HG02642 (cell line): Measurements from ENCODE around the gene SPANXN1.
"Not testable (repeated sequence)": the region's sequence is repeated elsewhere in the genome, so short reads cannot be mapped to it uniquely, and the experiment has no call there.

Experiments used
- ATAC-seq: cut with Tn5 transposase; IDR thresholded peaks from one replicate; pipeline ENCODE4 v1.9.1; 2021; ENCODE audit warnings: mild to moderate bottlenecking; ENCODE audit not compliant: unreplicated experiment, poor library complexity

The SPANXN1 gene, protein sequence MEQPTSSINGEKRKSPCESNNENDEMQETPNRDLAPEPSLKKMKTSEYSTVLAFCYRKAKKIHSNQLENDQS

DNA sequence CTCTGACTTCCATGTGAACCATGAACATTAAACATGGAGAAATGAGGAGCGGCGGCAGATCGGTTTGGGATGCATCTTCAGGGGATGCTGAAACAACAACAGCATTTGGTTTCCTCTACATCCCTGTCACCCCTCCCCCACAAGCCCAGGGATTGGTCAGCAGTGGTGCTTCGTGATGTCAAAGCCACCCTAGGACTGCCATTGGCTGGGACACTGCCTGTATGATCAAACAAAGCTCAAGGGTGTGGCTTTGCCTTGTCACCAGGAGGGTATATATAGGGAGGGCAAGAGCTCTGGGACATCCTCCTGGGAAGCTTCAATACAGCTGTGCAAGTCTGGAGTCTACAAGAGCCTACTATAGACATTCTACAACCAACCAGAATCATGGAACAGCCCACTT lies at the start of gene SPANXN1:
Gene SPANXN1 (plus strand): TSS at position 301 of the 400 bp plus-strand sequence. CDS start 84 bp downstream, at position 385.
- ATAC-seq = not testable (repeated sequence)

DNA sequence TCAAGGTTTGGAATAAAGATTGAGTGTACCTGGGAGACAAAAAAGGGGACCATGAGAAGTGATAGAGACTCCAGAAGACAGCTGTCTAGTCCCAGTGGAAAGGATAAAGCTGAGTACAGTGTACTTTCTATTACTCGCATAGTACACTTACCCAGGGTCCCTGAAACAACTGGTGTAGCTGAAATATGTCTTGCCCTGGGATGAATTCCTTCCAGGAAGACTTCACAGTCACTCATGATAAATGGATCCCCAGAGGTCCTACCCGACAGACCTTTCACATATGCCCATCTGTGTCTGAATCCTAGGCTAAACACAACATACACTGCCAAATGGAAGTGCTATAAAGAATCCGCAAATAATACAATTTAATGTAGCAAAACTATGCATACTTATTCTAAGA lies 48.2 kb upstream of the SPANXN1 start:
- no peak for ATAC-seq

DNA sequence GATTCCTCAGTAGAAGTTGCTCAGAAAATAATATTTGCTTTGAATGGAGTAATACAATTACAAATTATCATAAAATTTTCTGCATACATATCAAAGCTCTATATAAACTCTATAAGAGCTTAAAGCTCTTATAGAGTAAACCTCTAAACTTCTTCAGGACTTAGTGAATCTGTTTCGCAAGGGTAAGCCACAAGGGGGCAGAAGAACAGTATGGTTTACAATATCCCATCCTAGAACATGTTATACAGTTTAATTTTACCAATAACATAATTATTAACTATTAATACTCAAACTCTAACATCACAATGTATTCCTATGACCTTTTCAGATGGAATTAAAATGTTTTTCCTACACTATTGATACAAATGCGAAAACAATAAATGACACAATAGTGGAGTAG lies 33.8 kb upstream of the SPANXN1 start:
- ATAC-seq = no peak

DNA sequence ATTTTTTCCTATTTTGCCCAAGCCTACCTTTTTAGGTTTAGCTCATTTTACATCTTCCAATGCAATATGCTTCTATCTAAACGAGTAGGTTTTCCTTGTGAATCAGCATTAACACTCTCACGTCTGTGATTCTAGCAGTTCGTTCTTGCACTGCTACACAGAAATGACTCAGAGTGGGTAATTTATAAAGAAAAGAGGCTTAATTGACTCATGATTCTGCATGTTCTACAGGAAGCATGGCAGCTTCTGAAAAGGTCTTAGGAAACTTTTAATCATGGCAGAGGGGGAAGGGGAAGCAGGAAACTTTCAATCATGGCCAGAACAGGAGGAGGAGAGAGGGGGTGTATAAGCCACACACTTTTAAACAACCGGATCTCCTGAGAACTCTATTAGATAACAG lies 44.9 kb downstream of the SPANXN1 start:
- ATAC-seq = no peak
